K562 (cell line): ENCODE measurements around the gene FCHO2. TPM values are rescaled to one million over a fixed set of nuclear protein-coding genes. Genes with fewer than 3 reads are reported as not detected.

Experiments
- BDP1 ChIP-seq: IDR thresholded peaks from 3 replicates; pipeline ENCODE4 v1.6.1; 2011; ENCODE audit not compliant: insufficient read length, insufficient read depth
- DMBX1 ChIP-seq: fragments of 250-450 bp; sonication (Bioruptor Pico); IDR thresholded peaks from 2 replicates; pipeline ENCODE4 v1.8.0; 2022; ENCODE audit warnings: inconsistent platforms, mild to moderate bottlenecking, moderate library complexity, borderline replicate concordance
- FOSL1 ChIP-seq: fragments of 200-800 bp; sonication (Bioruptor generic); conservative IDR thresholded peaks from 2 replicates; pipeline ENCODE4 v1.6.1; 2016; ENCODE audit warnings: missing genetic modification characterization, missing compliant biosample characterization
- MAFK ChIP-seq: IDR thresholded peaks from 2 replicates; pipeline ENCODE4 v1.6.1; 2011; ENCODE audit warnings: low read length, improper control_type of control experiment
- MEF2D ChIP-seq: conservative IDR thresholded peaks from 2 replicates; pipeline ENCODE4 v1.6.1; 2016; ENCODE audit warnings: low read depth, missing genetic modification characterization, missing compliant biosample characterization
- SMAD4 ChIP-seq: fragments of 250-450 bp; sonication (Bioruptor Pico); conservative IDR thresholded peaks from 2 replicates; pipeline ENCODE4 v1.8.0; 2021; ENCODE audit warnings: inconsistent platforms, mild to moderate bottlenecking, moderate library complexity
- SMARCB1 ChIP-seq: IDR thresholded peaks from 2 replicates; pipeline ENCODE4 v1.6.1; 2011; ENCODE audit warnings: improper control_type of control experiment, low read depth; ENCODE audit not compliant: insufficient read length
- SOX6 ChIP-seq: fragments of 450-650 bp; IDR thresholded peaks from 2 replicates; pipeline ENCODE4 v1.6.1; 2014; ENCODE audit warnings: mild to moderate bottlenecking
- STAT5A ChIP-seq: IDR thresholded peaks from 2 replicates; pipeline ENCODE4 v1.6.1; 2012; ENCODE audit warnings: low read length, inconsistent platforms, borderline replicate concordance
- SUPT5H ChIP-seq: fragments of 450-650 bp; IDR thresholded peaks from 2 replicates; pipeline ENCODE4 v1.6.1; 2016
- TFAM ChIP-seq: fragments of 250-450 bp; sonication (Bioruptor Pico); conservative IDR thresholded peaks from 2 replicates; pipeline ENCODE4 v1.5.0; 2021; ENCODE audit warnings: mild to moderate bottlenecking, moderate library complexity
- TSC22D4 ChIP-seq: fragments of 450-650 bp; IDR thresholded peaks from 2 replicates; pipeline ENCODE4 v1.6.1; 2016; ENCODE audit warnings: missing genetic modification characterization, missing biosample characterization, control low read depth
- ZNF217 ChIP-seq: sonication (generic); formaldehyde crosslinking; IDR thresholded peaks from 2 replicates; pipeline ENCODE4 v1.8.0; 2022; ENCODE audit warnings: mild to moderate bottlenecking, missing genetic modification reagents
- ZNF282 ChIP-seq: sonication (generic); formaldehyde crosslinking; IDR thresholded peaks from 2 replicates; pipeline ENCODE4 v1.8.1; 2023; ENCODE audit warnings: missing genetic modification reagents
- ZNF354B ChIP-seq: fragments of 250-450 bp; sonication (Bioruptor Pico); IDR thresholded peaks from 2 replicates; pipeline ENCODE4 v1.4.0; 2020
- ZNF445 ChIP-seq: fragments of 250-450 bp; sonication (Bioruptor Pico); IDR thresholded peaks from 2 replicates; pipeline ENCODE4 v1.4.0; 2020; ENCODE audit warnings: low read depth, mild to moderate bottlenecking, moderate library complexity
- polyA plus RNA-seq, 8 experiments: library from polyadenylated mRNA; depleted of rRNA in 4 of 8; stranded (reverse) in 5 of 8; unstranded in 3 of 8; fragments of >200 nt; fragmentation: Nextera tagmentation in 2 of 8; fragmentation: Illumina TruSeq in 1 of 8; extraction: Ambion mirVana in 2 of 8; extraction: Trizol in 1 of 8; gene quantifications; 2 replicates each; pipeline versions ENCODE4 v1.2.1 to v1.2.3, GENCODE V29; 2011 to 2014; ENCODE audit warnings: inconsistent platforms in 1 of 8, missing spikeins in 1 of 8
- total RNA-seq, 7 experiments: library from RNA; depleted of rRNA in 6 of 7; stranded (reverse); fragments of >200 nt in 6 of 7; fragmentation: Illumina TruSeq in 2 of 7; extraction: Trizol in 2 of 7; gene quantifications; 2 replicates each; pipeline versions ENCODE4 v1.2.1 to v1.2.3, GENCODE V29; 2011 to 2021; ENCODE audit warnings: low replicate concordance in 1 of 7
- TF ChIP-seq, protein P1 (sequence below): sonication (generic); formaldehyde crosslinking; IDR thresholded peaks from 2 replicates; pipeline ENCODE4 v1.8.0; 2023; ENCODE audit warnings: missing genetic modification reagents, mild to moderate bottlenecking, borderline replicate concordance
- TF ChIP-seq, protein P2 (sequence below): sonication (generic); formaldehyde crosslinking; IDR thresholded peaks from 2 replicates; pipeline ENCODE4 v1.8.0; 2022; ENCODE audit warnings: mild to moderate bottlenecking, missing genetic modification reagents
- TF ChIP-seq, protein P3 (sequence below): fragments of 250-450 bp; sonication (Bioruptor Pico); IDR thresholded peaks from 2 replicates; pipeline ENCODE4 v1.8.0; 2022; ENCODE audit warnings: moderate library complexity, mild to moderate bottlenecking, inconsistent platforms
- TF ChIP-seq, protein P4 (sequence below): sonication (generic); formaldehyde crosslinking; IDR thresholded peaks from 2 replicates; pipeline ENCODE4 v1.8.0; 2022; ENCODE audit warnings: mild to moderate bottlenecking, missing genetic modification reagents, borderline replicate concordance

FCHO2 gene
- total and polyA plus RNA-seq, 9 of the 15 experiments (the other 6 are each of a cell fraction or from before 2014, with no cell fraction given) = 4.4 to 13.4 (median 8.3) TPM

DNA sequence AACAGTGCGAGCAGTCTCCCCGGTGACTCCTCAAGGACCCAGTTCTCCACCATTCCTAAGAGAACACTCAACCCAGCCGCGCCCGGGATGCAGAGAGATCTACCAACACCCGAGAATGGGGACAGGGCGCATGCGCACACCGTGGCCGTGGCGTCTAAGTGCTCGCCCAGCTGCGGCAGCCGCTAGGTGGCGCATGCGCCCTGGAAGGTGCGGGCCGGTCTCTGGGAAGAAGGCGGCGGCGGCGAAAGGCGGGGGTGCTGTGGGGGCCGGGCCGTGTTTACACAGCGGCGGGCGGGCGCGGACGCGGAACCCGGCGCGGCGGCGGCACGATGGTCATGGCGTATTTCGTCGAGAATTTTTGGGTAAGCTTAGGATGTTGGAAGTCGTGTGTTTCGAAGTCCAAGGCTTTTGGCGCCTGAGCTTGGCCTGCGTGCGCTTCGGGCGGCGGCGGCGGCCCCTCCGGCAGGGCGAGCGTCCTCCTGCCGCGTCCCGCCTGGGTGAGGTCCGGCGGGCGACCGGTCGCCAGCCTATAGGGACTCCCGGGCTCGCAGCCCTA lies at the start of gene FCHO2 (continued):
- TF ChIP-seq, protein P1, sequence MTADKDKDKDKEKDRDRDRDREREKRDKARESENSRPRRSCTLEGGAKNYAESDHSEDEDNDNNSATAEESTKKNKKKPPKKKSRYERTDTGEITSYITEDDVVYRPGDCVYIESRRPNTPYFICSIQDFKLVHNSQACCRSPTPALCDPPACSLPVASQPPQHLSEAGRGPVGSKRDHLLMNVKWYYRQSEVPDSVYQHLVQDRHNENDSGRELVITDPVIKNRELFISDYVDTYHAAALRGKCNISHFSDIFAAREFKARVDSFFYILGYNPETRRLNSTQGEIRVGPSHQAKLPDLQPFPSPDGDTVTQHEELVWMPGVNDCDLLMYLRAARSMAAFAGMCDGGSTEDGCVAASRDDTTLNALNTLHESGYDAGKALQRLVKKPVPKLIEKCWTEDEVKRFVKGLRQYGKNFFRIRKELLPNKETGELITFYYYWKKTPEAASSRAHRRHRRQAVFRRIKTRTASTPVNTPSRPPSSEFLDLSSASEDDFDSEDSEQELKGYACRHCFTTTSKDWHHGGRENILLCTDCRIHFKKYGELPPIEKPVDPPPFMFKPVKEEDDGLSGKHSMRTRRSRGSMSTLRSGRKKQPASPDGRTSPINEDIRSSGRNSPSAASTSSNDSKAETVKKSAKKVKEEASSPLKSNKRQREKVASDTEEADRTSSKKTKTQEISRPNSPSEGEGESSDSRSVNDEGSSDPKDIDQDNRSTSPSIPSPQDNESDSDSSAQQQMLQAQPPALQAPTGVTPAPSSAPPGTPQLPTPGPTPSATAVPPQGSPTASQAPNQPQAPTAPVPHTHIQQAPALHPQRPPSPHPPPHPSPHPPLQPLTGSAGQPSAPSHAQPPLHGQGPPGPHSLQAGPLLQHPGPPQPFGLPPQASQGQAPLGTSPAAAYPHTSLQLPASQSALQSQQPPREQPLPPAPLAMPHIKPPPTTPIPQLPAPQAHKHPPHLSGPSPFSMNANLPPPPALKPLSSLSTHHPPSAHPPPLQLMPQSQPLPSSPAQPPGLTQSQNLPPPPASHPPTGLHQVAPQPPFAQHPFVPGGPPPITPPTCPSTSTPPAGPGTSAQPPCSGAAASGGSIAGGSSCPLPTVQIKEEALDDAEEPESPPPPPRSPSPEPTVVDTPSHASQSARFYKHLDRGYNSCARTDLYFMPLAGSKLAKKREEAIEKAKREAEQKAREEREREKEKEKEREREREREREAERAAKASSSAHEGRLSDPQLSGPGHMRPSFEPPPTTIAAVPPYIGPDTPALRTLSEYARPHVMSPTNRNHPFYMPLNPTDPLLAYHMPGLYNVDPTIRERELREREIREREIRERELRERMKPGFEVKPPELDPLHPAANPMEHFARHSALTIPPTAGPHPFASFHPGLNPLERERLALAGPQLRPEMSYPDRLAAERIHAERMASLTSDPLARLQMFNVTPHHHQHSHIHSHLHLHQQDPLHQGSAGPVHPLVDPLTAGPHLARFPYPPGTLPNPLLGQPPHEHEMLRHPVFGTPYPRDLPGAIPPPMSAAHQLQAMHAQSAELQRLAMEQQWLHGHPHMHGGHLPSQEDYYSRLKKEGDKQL (CRISPR knock-in tag) = no peak
- TF ChIP-seq DMBX1 (CRISPR knock-in tag) (no peak), FOSL1 (tag) (no peak), SUPT5H (peak; percentile 82), ZNF445 (CRISPR knock-in tag) (no peak), TFAM (no peak), ZNF282 (CRISPR knock-in tag) (no peak), SMAD4 (peak; percentile 83), BDP1 (no peak), MAFK (no peak), TSC22D4 (tag) (no peak), ZNF217 (CRISPR knock-in tag) (no peak), SMARCB1 (no peak), SOX6 (peak; percentile 35; the same call in 1 of the 2 replicates), ZNF354B (CRISPR knock-in tag) (no peak), MEF2D (tag) (no peak), STAT5A (no peak)
- TF ChIP-seq, protein P2, sequence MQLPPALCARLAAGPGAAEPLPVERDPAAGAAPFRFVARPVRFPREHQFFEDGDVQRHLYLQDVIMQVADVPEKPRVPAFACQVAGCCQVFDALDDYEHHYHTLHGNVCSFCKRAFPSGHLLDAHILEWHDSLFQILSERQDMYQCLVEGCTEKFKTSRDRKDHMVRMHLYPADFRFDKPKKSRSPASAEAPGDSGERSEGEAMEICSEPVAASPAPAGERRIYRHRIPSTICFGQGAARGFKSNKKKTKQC (CRISPR knock-in tag) = peak; percentile 54; the same call in 1 of the 2 replicates
- TF ChIP-seq, protein P3, sequence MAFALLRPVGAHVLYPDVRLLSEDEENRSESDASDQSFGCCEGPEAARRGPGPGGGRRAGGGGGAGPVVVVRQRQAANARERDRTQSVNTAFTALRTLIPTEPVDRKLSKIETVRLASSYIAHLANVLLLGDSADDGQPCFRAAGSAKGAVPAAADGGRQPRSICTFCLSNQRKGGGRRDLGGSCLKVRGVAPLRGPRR (CRISPR knock-in tag) = no peak
- TF ChIP-seq, protein P4, sequence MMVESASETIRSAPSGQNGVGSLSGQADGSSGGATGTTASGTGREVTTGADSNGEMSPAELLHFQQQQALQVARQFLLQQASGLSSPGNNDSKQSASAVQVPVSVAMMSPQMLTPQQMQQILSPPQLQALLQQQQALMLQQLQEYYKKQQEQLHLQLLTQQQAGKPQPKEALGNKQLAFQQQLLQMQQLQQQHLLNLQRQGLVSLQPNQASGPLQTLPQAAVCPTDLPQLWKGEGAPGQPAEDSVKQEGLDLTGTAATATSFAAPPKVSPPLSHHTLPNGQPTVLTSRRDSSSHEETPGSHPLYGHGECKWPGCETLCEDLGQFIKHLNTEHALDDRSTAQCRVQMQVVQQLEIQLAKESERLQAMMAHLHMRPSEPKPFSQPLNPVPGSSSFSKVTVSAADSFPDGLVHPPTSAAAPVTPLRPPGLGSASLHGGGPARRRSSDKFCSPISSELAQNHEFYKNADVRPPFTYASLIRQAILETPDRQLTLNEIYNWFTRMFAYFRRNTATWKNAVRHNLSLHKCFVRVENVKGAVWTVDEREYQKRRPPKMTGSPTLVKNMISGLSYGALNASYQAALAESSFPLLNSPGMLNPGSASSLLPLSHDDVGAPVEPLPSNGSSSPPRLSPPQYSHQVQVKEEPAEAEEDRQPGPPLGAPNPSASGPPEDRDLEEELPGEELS (CRISPR knock-in tag) = peak; percentile 80; the same call in 1 of the 2 replicates
